A673 (cell line): Measurements from ENCODE around the gene CYLC2.

Source experiments
- EZH2 ChIP-seq: fragments of 200-600 bp; sonication (generic); IDR thresholded peaks from 2 replicates; pipeline ENCODE4 v1.6.1; 2017; ENCODE audit warnings: borderline replicate concordance, low read depth, mild to moderate bottlenecking, mixed read lengths, antibody characterized with exemption, low read length; ENCODE audit not compliant: poor library complexity, severe bottlenecking
- TF ChIP-seq, protein P1 (sequence below): fragments of 300-800, 200-600 bp; sonication (generic); conservative IDR thresholded peaks from 2 replicates; pipeline ENCODE4 v1.5.1; 2017; ENCODE audit warnings: low read depth, mild to moderate bottlenecking, antibody characterized with exemption, low read length, moderate library complexity, mixed read lengths

DNA sequence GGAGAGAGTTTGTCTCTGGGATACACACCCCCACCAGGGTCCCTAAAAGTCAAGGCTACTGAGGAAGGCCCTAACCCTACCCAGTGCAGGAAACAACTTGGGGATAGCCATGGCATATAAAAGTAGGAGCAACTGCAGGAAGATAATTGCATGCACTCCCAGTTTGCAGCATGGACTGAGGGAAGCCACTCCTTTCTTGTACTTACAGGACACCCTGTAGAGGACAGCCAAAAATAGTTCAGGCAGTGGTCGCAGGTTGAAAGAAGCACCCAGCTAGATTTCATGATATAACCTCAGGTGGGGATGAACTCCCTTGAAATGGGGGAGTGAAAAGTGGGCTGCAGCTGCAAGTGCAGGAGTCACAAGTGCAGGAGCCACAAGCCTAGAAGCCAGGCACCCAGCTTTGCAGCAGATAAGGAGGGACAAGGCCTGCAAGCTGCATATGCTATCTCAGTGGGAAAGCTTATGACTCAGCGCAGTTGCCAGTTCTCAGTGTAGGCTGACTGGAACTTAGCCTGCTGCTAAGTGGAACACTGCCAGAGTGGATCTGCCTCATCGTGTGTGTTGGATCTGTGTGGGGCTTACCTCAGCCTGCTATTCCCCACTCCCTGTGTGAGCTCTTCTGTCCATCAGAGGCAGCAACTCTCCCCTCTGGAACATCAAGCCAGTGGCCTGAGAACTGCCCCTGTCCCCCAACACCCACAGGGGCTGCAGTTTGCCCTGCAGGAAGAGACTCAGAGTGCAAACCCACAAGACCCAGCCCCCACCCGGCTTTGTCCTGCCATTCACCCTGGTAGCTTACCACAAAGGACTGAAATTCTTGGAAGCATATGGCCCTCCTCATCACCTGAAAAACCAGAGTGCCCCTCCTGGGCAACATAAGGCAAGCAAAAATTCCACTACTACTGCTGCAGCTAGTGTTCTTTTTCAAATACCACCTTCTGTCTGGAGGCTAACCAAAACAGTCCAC is 42.7 kb downstream of the CYLC2 start:
- TF ChIP-seq, protein P1, sequence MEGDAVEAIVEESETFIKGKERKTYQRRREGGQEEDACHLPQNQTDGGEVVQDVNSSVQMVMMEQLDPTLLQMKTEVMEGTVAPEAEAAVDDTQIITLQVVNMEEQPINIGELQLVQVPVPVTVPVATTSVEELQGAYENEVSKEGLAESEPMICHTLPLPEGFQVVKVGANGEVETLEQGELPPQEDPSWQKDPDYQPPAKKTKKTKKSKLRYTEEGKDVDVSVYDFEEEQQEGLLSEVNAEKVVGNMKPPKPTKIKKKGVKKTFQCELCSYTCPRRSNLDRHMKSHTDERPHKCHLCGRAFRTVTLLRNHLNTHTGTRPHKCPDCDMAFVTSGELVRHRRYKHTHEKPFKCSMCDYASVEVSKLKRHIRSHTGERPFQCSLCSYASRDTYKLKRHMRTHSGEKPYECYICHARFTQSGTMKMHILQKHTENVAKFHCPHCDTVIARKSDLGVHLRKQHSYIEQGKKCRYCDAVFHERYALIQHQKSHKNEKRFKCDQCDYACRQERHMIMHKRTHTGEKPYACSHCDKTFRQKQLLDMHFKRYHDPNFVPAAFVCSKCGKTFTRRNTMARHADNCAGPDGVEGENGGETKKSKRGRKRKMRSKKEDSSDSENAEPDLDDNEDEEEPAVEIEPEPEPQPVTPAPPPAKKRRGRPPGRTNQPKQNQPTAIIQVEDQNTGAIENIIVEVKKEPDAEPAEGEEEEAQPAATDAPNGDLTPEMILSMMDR = no peak
- no peak for TF ChIP-seq EZH2
